Measurements from ENCODE around the gene VSNL1. TPM values are rescaled to one million over a fixed set of nuclear protein-coding genes. Genes with fewer than 3 reads are reported as not detected.

VSNL1 gene
- total RNA-seq, 1 experiment from 2014 or later = 0.43 TPM

- no TSS peak for BruUV-seq (replicated peaks)
- DNase-seq = no peak
Observed at GRCh38 chr2:17573085-17573803, 32.7 kb downstream of the VSNL1 start.

GRCh38 chr2:17573804-17574175, 33.3 kb downstream of the VSNL1 start:
- no peak overlapping the region for H3K27ac Mint-ChIP-seq (ENCODE audit: unreplicated experiment)
- DNase-seq = no peak
- ChIA-PET CTCF (interaction anchor here (1.4 kb wide), 1 partner anchor 31 kb away, joined by 3 read pairs; no protein-coding TSS in a partner anchor), POLR2A (no interaction called here)
- H3K27me3 ChIP-seq (replicated peaks; ENCODE audit: control insufficient read depth, insufficient read depth, low read length) = no peaks in the 10 kb centered on the region
- no peaks in the 10 kb centered on the region for H3K9me3 ChIP-seq
- H3K4me1 ChIP-seq = no peaks in the 10 kb centered on the region
- H3K36me3 Mint-ChIP-seq (ENCODE audit: insufficient read depth, unreplicated experiment) = no peaks in the 10 kb centered on the region
- BruUV-seq (replicated peaks) = no TSS peak
- no peaks in the 10 kb centered on the region for H3K36me3 ChIP-seq (ENCODE audit: control insufficient read depth, insufficient read depth, low read length)
- no peak overlapping the region for H3K4me3 Mint-ChIP-seq (ENCODE audit: unreplicated experiment)
- H3K4me1 Mint-ChIP-seq (ENCODE audit: low read depth, unreplicated experiment) = no peaks in the 10 kb centered on the region
- intact Hi-C loops (cut with micrococcal nuclease; ENCODE audit: unreplicated experiment) = loop anchor here (1.0 kb wide), 2 partner anchors 102 to 264 kb away; no protein-coding TSS in a partner anchor
- peaks cover 12% of the 10 kb centered on the region for H3K27me3 Mint-ChIP-seq (ENCODE audit: insufficient read depth, unreplicated experiment)
- no peak overlapping the region for H3K4me3 ChIP-seq (ENCODE audit: low read depth, low read length)
- H3K9me3 Mint-ChIP-seq (ENCODE audit: unreplicated experiment) = no peaks in the 10 kb centered on the region
- TF ChIP-seq, protein P1, sequence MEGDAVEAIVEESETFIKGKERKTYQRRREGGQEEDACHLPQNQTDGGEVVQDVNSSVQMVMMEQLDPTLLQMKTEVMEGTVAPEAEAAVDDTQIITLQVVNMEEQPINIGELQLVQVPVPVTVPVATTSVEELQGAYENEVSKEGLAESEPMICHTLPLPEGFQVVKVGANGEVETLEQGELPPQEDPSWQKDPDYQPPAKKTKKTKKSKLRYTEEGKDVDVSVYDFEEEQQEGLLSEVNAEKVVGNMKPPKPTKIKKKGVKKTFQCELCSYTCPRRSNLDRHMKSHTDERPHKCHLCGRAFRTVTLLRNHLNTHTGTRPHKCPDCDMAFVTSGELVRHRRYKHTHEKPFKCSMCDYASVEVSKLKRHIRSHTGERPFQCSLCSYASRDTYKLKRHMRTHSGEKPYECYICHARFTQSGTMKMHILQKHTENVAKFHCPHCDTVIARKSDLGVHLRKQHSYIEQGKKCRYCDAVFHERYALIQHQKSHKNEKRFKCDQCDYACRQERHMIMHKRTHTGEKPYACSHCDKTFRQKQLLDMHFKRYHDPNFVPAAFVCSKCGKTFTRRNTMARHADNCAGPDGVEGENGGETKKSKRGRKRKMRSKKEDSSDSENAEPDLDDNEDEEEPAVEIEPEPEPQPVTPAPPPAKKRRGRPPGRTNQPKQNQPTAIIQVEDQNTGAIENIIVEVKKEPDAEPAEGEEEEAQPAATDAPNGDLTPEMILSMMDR (IDR thresholded peaks at IDR 0.05; ENCODE audit: insufficient read depth in 1 of 2, low read depth in 1 of 2, low read length in 1 of 2, severe bottlenecking in 1 of 2, unreplicated experiment in 1 of 2) = no peak

More at GRCh38 chr2:17573085-17573803, 32.7 kb downstream of the VSNL1 start:
- Histone ChIP-seq H3K27me3 (replicated peaks; ENCODE audit: control insufficient read depth, insufficient read depth, low read length) (no peaks in the 10 kb centered on the region), H3K36me3 (ENCODE audit: control insufficient read depth, insufficient read depth, low read length) (no peaks in the 10 kb centered on the region), H3K4me3 (ENCODE audit: low read depth, low read length) (no peak overlapping the region), H3K4me1 (no peaks in the 10 kb centered on the region), H3K9me3 (no peaks in the 10 kb centered on the region)
- ChIA-PET POLR2A (no interaction called here), CTCF (no interaction called here)
- H3K4me1 Mint-ChIP-seq (ENCODE audit: low read depth, unreplicated experiment) = no peaks in the 10 kb centered on the region
- H3K4me3 Mint-ChIP-seq (ENCODE audit: unreplicated experiment) = no peak overlapping the region
- intact Hi-C loops (cut with micrococcal nuclease; ENCODE audit: unreplicated experiment) = loop anchor here (1.0 kb wide), 2 partner anchors 102 to 264 kb away; no protein-coding TSS in a partner anchor
- TF ChIP-seq, protein P1 (IDR thresholded peaks at IDR 0.05; ENCODE audit: insufficient read depth in 1 of 2, low read depth in 1 of 2, low read length in 1 of 2, severe bottlenecking in 1 of 2, unreplicated experiment in 1 of 2) = no peak
- no peaks in the 10 kb centered on the region for H3K9me3 Mint-ChIP-seq (ENCODE audit: unreplicated experiment)
- H3K36me3 Mint-ChIP-seq (ENCODE audit: insufficient read depth, unreplicated experiment) = no peaks in the 10 kb centered on the region
- H3K27ac Mint-ChIP-seq (ENCODE audit: unreplicated experiment) = no peak overlapping the region
- peaks cover 12% of the 10 kb centered on the region for H3K27me3 Mint-ChIP-seq (ENCODE audit: insufficient read depth, unreplicated experiment)

GRCh38 chr2:17574406-17575073, 34.0 kb downstream of the VSNL1 start:
- Histone ChIP-seq H3K4me1 (no peaks in the 10 kb centered on the region), H3K36me3 (ENCODE audit: control insufficient read depth, insufficient read depth, low read length) (no peaks in the 10 kb centered on the region), H3K27me3 (replicated peaks; ENCODE audit: control insufficient read depth, insufficient read depth, low read length) (no peaks in the 10 kb centered on the region), H3K4me3 (ENCODE audit: low read depth, low read length) (no peak overlapping the region), H3K9me3 (no peaks in the 10 kb centered on the region)
- H3K27ac Mint-ChIP-seq (ENCODE audit: unreplicated experiment) = no peak overlapping the region
- TF ChIP-seq, protein P1 (IDR thresholded peaks at IDR 0.05; ENCODE audit: insufficient read depth in 1 of 2, low read depth in 1 of 2, low read length in 1 of 2, severe bottlenecking in 1 of 2, unreplicated experiment in 1 of 2) = no peak
- ChIA-PET CTCF (interaction anchor here (1.4 kb wide), 1 partner anchor 30 kb away, joined by 3 read pairs; no protein-coding TSS in a partner anchor), POLR2A (no interaction called here)
- intact Hi-C loops (cut with micrococcal nuclease; ENCODE audit: unreplicated experiment) = no loop called here
- no peaks in the 10 kb centered on the region for H3K4me1 Mint-ChIP-seq (ENCODE audit: low read depth, unreplicated experiment)
- H3K9me3 Mint-ChIP-seq (ENCODE audit: unreplicated experiment) = no peaks in the 10 kb centered on the region
- no peak for DNase-seq
- no TSS peak for BruUV-seq (replicated peaks)
- peaks cover 9% of the 10 kb centered on the region for H3K27me3 Mint-ChIP-seq (ENCODE audit: insufficient read depth, unreplicated experiment)
- no peaks in the 10 kb centered on the region for H3K36me3 Mint-ChIP-seq (ENCODE audit: insufficient read depth, unreplicated experiment)
- H3K4me3 Mint-ChIP-seq (ENCODE audit: unreplicated experiment) = no peak overlapping the region
